SJCRH30 (cell line): ENCODE data around the gene NCAPH2. TPM values are rescaled to one million over a fixed set of nuclear protein-coding genes. Genes with fewer than 3 reads are reported as not detected.

Experiments
- DNase-seq, 2 experiments: peaks; one replicate each; pipeline ENCODE4 v3.0.0-alpha.2; 2015 to 2020
- H3K27ac ChIP-seq: fragments of 250-450 bp; sonication (Bioruptor Pico); 2 replicates; pipeline ENCODE4 v1.5.1; 2020; ENCODE audit warnings: mild to moderate bottlenecking, moderate library complexity
- H3K27me3 ChIP-seq: fragments of 250-450 bp; sonication (Bioruptor Pico); 2 replicates; pipeline ENCODE4 v1.5.1; 2020; ENCODE audit warnings: mild to moderate bottlenecking, moderate library complexity
- H3K36me3 ChIP-seq: fragments of 250-450 bp; sonication (Bioruptor Pico); 2 replicates; pipeline ENCODE4 v1.5.1; 2020; ENCODE audit warnings: mild to moderate bottlenecking, moderate library complexity
- H3K4me1 ChIP-seq: fragments of 250-450 bp; sonication (Bioruptor Pico); 2 replicates; pipeline ENCODE4 v1.5.1; 2020; ENCODE audit warnings: mild to moderate bottlenecking, moderate library complexity
- H3K4me3 ChIP-seq: fragments of 250-450 bp; sonication (Bioruptor Pico); 2 replicates; pipeline ENCODE4 v1.5.1; 2020; ENCODE audit warnings: mild to moderate bottlenecking, moderate library complexity
- H3K9me3 ChIP-seq: fragments of 250-450 bp; sonication (Bioruptor Pico); replicated peaks from 2 replicates; pipeline ENCODE4 v1.5.1; 2020; ENCODE audit warnings: mild to moderate bottlenecking, moderate library complexity
- total RNA-seq: library from RNA; depleted of rRNA; stranded (reverse); fragments of >200 nt; shearing (Covaris generic); gene quantifications from 2 replicates; pipeline ENCODE4 v1.2.3, GENCODE V29; 2014

The NCAPH2 gene
- total RNA-seq, 1 experiment from 2014 or later: 94.2 TPM

DNA sequence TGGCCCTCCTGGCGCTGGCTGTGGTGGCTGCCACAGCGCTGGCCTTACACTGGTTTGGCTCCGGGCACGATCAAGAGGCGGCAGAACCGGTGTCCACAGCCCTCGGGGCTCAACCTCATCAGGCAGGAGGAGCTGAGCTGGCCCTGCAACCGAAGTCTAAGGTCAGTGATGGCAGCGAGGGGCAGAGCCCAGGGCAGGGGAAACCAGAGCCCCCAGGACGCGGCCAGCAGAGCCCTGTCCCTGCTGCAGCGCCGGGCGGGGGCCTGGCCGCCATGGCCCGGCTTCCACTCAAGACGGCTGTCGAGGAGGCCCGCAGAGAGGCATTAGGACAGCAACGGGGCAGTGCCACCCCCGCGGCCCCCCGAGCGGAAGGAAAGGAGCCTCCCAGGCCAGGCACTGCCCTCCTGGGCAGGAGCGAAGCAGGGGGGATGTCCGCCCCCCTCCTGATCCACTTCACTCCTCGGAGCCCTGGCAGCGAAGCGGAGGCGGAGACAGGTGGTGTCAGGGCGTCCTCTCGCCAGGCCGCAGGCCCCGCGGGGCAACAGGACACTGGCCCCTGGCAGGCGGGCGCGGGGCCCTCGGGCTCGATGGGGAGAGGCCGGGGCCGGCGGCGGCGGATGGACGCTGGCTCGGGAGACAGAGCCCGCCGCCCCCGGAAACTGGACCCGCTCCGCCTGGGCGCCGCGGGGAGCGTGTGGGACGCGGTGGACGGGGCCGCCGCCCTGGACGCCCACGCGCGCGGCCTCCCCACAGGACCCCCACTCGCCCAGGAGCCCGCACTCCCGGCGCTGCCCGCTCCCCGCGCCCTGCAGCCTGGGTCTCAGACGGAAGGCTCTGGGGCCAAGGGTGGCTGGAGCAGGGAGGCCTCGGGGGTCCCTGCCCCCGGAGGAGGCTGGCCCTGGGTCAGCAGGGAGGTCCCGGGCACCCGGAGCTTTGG lies 38.6 kb downstream of the NCAPH2 start:
- Histone ChIP-seq H3K27me3 (0 out of 2 replicates have a peak, but pooled peaks cover 4% of the 10 kb centered on the region), H3K27ac (no peak overlapping the region), H3K9me3 (no peaks in the 10 kb centered on the region), H3K36me3 (no peaks in the 10 kb centered on the region), H3K4me3 (no peak overlapping the region), H3K4me1 (no peaks in the 10 kb centered on the region)
- DNase-seq: no peak

DNA sequence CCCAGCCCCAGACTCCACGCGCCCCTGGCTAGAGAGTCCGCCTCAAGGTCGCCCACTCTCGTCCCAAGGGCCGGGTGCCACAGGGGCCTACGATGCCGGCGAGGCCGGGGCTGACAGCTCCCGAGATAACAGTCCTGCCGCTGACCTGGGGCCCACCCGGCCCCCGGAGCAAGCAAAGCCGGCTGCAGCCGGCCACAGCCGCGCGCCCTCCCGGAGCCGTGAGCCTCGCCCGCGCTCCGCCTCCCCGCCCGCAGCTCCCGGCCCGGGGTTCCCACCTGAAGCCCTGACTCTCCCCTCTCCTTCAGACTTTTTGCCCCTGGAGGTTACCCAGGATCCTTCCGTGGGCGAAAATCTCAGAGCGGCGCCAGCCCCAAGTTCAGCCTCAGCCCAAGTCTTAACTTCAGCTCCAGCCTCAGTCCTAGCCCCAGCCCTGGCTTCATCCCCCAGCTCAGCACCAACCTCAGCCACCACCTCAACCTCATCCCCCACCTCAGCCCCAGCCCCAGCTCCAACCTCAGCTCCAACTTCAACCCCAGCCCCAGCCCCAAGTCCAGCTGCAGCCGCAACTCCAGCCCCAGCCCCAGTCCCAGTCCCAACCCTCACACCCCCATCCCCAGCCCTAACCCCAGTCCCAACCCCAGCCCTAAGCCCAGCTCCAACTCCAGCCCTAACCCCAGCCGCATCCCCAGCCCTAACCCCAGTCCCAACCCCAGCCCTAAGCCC lies 39.4 kb downstream of the NCAPH2 start:
- no peak for DNase-seq
- Histone ChIP-seq H3K4me1 (no peaks in the 10 kb centered on the region), H3K36me3 (no peaks in the 10 kb centered on the region), H3K27ac (no peak overlapping the region), H3K27me3 (0 out of 2 replicates have a peak, but pooled peaks cover 4% of the 10 kb centered on the region), H3K4me3 (no peak overlapping the region), H3K9me3 (no peaks in the 10 kb centered on the region)

DNA sequence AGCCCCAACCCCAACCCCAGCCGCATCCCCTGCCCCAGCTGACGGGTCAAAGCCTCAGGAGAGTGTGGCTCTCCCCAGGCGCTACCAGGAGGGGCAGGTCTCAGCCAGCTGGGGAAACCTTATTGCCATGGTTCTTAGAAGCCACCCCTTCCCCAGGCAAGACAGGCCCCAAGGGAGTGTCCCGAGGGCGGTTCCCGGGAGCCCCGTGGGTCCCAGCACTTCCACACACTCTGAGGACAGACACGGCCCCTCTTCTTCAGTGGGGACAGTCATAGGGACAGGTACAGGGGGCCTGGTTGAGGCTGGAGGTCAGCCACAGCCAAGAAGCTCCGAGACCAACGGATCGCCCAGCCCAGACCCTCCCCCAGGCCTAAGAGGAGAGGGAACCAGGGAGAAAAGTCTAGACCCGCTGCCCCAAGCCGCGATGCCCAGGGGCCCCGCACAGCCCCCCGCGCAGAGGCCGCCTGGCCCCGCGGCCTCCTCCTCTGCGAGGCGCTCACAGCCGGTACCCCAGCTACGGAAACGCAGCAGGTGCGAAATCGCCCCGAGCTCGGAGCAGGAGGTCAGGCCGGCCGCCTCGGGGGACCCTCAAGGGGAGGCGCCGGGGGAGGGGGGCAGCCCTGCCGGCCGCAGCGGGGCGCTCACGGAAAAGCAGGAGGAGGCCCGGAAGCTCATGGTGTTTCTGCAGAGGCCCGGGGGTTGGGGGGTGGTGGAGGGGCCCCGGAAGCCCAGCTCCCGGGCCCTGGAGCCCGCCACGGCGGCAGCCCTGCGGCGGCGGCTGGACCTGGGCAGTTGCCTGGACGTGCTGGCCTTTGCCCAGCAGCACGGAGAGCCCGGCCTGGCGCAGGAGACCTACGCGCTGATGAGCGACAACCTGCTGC lies 40.3 kb downstream of the NCAPH2 start:
- H3K27ac ChIP-seq: no peak overlapping the region
- no peak overlapping the region for H3K4me3 ChIP-seq
- no peak for DNase-seq
- H3K36me3 ChIP-seq: no peaks in the 10 kb centered on the region
- H3K4me1 ChIP-seq: no peaks in the 10 kb centered on the region
- no peaks in the 10 kb centered on the region for H3K9me3 ChIP-seq
- H3K27me3 ChIP-seq: 0 out of 2 replicates have a peak, but pooled peaks cover 4% of the 10 kb centered on the region

DNA sequence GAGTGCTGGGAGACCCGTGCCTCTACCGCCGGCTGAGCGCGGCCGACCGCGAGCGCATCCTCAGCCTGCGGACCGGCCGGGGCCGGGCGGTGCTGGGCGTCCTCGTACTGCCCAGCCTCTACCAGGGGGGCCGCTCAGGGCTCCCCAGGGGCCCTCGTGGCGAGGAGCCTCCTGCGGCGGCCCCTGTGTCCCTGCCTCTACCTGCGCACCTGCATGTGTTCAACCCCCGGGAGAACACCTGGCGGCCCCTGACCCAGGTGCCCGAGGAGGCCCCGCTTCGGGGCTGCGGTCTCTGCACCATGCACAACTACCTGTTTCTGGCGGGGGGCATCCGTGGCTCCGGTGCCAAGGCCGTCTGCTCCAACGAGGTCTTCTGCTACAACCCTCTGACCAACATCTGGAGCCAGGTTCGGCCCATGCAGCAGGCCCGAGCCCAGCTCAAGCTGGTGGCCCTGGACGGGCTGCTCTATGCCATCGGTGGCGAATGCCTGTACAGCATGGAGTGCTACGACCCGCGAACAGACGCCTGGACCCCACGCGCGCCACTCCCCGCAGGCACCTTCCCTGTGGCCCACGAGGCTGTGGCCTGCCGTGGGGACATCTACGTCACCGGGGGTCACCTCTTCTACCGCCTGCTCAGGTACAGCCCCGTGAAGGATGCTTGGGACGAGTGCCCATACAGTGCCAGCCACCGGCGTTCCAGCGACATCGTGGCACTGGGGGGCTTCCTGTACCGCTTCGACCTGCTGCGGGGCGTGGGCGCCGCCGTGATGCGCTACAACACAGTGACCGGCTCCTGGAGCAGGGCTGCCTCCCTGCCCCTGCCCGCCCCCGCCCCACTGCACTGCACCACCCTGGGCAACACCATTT lies 41.1 kb downstream of the NCAPH2 start:
- Histone ChIP-seq H3K27me3 (0 out of 2 replicates have a peak, but pooled peaks cover 4% of the 10 kb centered on the region), H3K4me3 (no peak overlapping the region)
- no peak for DNase-seq

DNA sequence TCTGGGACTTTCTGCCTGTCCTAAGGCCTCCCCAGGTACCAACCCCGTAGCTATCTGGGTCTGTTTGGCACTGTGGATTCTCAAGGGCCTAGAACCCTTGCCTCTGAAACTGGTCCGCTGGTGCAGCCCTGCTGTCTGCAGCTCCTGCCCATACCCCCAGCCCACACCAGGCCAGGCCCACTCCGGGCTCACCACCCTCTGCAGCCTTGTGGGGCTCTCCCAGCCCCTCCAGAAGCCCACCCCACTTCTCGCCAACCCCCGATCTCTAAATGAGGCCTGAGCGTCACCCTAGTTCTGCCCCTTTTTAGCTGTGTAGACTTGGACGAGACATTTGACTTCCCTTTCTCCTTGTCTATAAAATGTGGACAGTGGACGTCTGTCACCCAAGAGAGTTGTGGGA lies 42.4 kb downstream of the NCAPH2 start:
- Histone ChIP-seq H3K4me3 (no peak overlapping the region), H3K9me3 (no peaks in the 10 kb centered on the region), H3K36me3 (no peaks in the 10 kb centered on the region), H3K27ac (no peak overlapping the region), H3K4me1 (no peaks in the 10 kb centered on the region), H3K27me3 (no peaks in the 10 kb centered on the region)
- no peak for DNase-seq

More for the DNA sequence above, 41.1 kb downstream of the NCAPH2 start:
- Histone ChIP-seq H3K4me1 (no peaks in the 10 kb centered on the region), H3K9me3 (no peaks in the 10 kb centered on the region), H3K36me3 (no peaks in the 10 kb centered on the region), H3K27ac (no peak overlapping the region)

DNA sequence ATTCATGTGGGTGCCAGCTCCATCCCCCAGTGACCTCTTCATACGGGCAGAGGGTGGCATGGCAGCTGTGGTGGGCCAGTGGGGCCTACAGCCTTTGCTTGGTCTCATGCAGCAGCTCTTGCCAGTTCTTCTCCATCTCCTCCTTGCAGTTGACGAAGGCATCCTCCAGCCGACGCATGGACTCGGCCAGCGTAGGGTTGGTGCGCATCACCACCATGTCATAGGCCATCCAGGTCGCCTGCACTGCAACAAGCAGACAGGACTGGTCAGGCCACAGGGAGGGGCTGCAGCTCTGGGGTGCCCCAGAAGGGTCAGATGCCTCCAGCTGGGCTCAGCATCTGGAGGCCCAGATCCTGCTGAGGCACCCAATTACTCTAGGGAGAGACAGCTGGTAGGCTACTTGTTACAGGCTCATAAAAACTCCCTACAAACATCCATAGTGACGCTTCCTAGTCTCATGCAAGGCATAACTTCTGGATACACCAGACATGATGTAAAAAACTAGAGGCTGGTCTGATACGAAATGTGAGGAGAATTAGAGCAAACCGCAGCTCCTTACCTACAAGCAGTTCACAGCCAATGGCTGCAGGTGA lies 43.2 kb downstream of the NCAPH2 start:
- DNase-seq: no peak
- Histone ChIP-seq H3K9me3 (no peaks in the 10 kb centered on the region), H3K27me3 (no peaks in the 10 kb centered on the region), H3K27ac (no peak overlapping the region), H3K4me3 (no peak overlapping the region), H3K4me1 (no peaks in the 10 kb centered on the region), H3K36me3 (no peaks in the 10 kb centered on the region)

DNA sequence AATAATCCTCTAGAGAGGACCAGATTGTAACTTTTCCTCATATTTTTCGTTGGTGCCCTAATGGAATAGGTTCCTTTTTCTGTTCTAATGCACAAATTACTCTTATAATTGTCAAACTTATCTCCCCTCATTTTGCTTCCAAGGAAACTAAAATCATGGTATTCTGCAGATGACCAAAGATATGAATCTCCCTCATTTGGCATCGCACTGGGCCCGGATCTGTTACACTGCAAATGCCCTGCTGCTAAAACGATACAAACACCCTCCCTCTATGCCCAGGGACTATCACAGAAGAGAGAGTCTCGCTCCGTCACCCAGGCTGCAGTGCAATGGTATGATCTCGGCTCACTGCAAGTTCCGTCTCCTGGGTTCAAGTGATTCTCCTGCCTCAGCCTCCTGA lies 45.3 kb downstream of the NCAPH2 start:
- H3K4me1 ChIP-seq: no peaks in the 10 kb centered on the region
- H3K4me3 ChIP-seq: no peak overlapping the region
- H3K9me3 ChIP-seq: no peaks in the 10 kb centered on the region
- H3K27me3 ChIP-seq: peaks cover 4% of the 10 kb centered on the region; the same call in 1 of the 2 replicates
- DNase-seq: no peak
- H3K27ac ChIP-seq: no peak overlapping the region
- H3K36me3 ChIP-seq: no peaks in the 10 kb centered on the region

DNA sequence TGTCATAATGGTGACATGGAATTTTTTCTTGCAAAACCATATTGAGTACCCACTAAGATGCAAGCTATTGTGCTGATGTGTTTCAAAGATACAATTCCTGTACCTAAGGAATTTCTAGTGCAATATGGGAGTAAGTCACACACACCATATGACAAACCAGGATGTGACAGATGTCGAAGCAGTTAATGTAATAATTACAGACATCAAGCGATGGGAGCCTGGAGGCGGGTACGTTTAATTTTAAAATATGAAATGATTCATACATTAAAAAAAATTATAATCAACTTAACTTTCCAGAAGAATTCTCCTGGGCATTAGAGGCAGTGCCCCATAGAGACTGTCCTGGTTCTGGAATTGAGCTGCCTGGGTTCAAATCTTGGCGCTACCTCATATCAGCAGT lies 48.7 kb downstream of the NCAPH2 start:
- Histone ChIP-seq H3K36me3 (no peaks in the 10 kb centered on the region), H3K9me3 (no peaks in the 10 kb centered on the region), H3K27ac (no peak overlapping the region), H3K4me1 (no peaks in the 10 kb centered on the region), H3K27me3 (peaks cover 19% of the 10 kb centered on the region), H3K4me3 (no peak overlapping the region)
- DNase-seq: no peak

DNA sequence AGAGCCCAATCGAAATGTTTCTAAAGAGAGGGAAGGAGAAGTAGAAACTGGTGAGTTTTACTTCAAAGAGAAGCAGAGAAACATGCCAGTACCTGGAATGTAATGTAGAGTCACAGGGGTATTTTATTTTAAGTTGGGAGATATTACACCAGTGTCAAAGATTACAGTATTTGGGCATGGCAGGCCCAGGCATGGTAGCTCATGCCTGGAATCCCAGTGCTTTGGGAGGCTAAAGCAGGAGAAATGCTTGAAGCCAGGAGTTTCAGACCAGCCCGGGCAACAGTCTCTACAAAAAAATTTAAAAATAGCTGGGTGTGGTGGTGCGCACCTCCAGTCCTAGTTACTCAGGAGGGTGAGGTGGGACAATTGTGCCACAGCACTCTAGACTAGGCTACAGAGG lies 52.0 kb downstream of the NCAPH2 start:
- DNase-seq: no peak
- H3K27ac ChIP-seq: no peak overlapping the region
- no peak overlapping the region for H3K4me3 ChIP-seq
- no peaks in the 10 kb centered on the region for H3K36me3 ChIP-seq
- H3K9me3 ChIP-seq: no peaks in the 10 kb centered on the region
- H3K27me3 ChIP-seq: peaks cover 19% of the 10 kb centered on the region
- H3K4me1 ChIP-seq: no peaks in the 10 kb centered on the region

DNA sequence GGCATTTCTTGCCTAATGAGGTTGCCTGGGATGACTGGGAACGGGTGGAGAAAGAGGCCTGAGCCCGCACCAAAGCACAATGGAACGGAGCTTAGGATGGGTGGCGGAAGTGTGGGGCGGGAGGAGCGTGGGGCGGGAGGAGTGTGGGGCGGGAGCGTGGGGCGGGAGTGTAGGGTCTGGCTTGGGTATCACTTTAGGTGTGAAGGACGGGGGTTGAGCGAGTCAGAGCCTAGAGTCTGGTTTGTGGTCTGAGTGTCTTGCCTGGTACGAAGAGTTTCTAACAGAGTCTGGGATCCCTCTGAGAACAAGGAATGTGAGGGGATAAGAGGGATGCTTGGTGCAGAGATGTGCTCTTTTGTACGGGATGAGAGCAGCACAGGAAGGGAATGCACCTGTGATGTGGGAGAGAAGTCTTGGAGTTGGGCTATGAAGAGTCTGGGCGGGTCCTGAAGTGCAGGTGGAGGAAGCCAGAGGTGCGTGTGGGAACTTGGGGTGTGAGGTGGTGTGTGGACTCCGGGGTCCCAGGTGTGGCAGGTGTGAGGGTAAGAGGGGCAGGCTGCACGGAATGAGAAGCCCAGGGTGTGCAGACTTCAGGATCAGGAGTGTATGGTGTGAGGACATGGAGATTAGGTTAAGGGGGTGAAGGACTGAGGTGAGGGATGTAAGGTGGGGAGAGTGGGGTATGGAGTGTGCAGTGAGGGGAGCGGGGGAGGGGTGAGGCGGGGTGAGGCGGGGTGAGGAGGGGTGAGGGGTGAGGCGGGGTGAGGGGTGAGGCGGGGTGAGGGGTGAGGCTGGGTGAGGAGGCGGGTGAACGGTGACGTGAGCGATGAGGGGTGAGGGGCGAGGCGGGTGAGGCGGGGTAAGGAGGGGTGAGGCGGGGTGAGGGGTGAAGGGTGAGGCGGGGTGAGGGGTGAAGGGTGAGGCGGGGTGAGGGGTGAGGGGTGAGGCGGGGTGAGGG lies 53.7 kb downstream of the NCAPH2 start:
- no peak overlapping the region for H3K27ac ChIP-seq
- no peaks in the 10 kb centered on the region for H3K9me3 ChIP-seq
- DNase-seq: no peak
- no peak overlapping the region for H3K4me3 ChIP-seq
- no peaks in the 10 kb centered on the region for H3K36me3 ChIP-seq
- H3K27me3 ChIP-seq: peaks cover 18% of the 10 kb centered on the region
- no peaks in the 10 kb centered on the region for H3K4me1 ChIP-seq

DNA sequence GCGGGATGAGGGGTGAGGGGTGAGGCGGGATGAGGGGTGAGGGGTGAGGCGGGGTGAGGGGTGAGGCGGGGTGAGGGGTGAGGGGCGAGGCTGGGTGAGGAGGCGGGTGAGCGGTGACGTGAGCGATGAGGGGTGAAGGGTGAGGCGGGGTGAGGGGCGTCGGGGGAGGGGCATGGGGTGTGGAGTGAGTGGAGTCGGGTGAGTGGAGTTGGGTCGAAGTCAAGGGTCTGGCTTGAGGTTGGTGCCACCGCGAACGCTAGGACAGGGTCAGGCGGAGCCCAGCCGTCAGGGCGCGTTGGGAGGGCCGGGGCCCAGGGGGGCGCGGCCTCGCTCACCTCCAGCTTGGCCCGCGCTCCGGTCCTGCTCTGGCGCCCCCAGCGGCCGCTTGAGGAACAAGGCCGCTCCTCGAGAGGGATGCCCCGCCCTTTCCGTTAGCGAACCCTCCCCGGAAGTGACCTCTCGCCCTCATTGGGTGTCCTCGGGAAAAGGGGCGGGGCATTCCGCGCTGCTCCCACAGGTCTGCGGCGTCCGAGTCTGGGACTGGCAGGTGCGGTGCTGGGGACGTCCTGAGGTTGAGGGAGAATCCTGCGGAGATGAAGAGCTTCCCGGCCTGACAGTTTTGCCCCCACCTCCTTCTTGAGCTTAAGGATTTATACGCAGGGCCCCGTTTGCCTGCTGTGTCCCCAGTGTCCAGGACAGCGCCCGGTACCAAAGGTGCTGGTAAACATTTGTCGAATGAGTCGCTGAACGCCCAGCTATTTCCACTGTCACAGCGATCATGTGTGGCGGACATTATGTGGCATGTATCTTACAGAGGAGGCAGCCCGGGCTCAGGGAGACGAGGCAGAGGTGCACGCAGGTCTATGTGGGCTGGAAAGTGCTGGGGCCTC lies 54.7 kb downstream of the NCAPH2 start, which contains the start of gene SYCE3:
Gene SYCE3 (minus strand): TSS at position 397 of the 890 bp plus-strand sequence. CDS start 6,514 bp downstream, outside the sequence.
- peaks cover 16% of the 10 kb centered on the region for H3K27me3 ChIP-seq
- H3K4me1 ChIP-seq: peaks cover 8% of the 10 kb centered on the region
- peak within 1 kb of the TSS; percentile 54 for H3K4me3 ChIP-seq
- H3K27ac ChIP-seq: no peak within 1 kb of the TSS
- H3K36me3 ChIP-seq: no peaks in the 10 kb centered on the region
- H3K9me3 ChIP-seq: no peaks in the 10 kb centered on the region
- DNase-seq: peak; percentile 99
